Sigmoid colon (tissue), 7 donors: Measurements from ENCODE around the gene ALKBH5. TPM values are rescaled to one million over a fixed set of nuclear protein-coding genes. Genes with fewer than 3 reads are reported as not detected.
"Not testable (repeated sequence)": the region's sequence is repeated elsewhere in the genome, so short reads cannot be mapped to it uniquely, and the experiment has no call there.

Source experiments
- DNase-seq: peaks from one replicate; pipeline ENCODE4 v3.0.0-alpha.2; 2019
- H3K27ac ChIP-seq, 4 donors: fragments of 200-600 bp; sonication (generic); one replicate each; pipeline ENCODE4 v1.5.1; 2016 to 2019; ENCODE audit warnings: mild to moderate bottlenecking in 1 of 4
- H3K27me3 ChIP-seq, 3 donors: fragments of 200-600 bp; sonication (generic); one replicate each; pipeline ENCODE4 v1.5.1; 2019; ENCODE audit warnings: mild to moderate bottlenecking in 1 of 3
- H3K36me3 ChIP-seq, 4 donors: fragments of 200-600 bp; sonication (generic); one replicate each; pipeline ENCODE4 v1.5.1; 2016 to 2019
- H3K4me1 ChIP-seq, 4 donors: fragments of 200-600 bp; sonication (generic); one replicate each; pipeline ENCODE4 v1.5.1; 2017 to 2019
- H3K4me3 ChIP-seq, 4 donors: fragments of 200-600 bp; sonication (generic); one replicate each; pipeline ENCODE4 v1.5.1; 2017 to 2019; ENCODE audit warnings: mild to moderate bottlenecking in 2 of 4, moderate library complexity in 1 of 4
- H3K9me3 ChIP-seq, 4 donors: fragments of 200-600 bp in 3 of 4; sonication (generic) in 3 of 4; one replicate each; pipeline versions ENCODE4 v1.5.1 to v1.6.1; 2013 to 2019
- EP300 ChIP-seq, 4 donors: sonication (generic); formaldehyde crosslinking; IDR thresholded peaks; one replicate each; pipeline ENCODE4 v1.6.1; 2017; ENCODE audit warnings: antibody characterized with exemption in 4 of 4
- POLR2A ChIP-seq, 2 donors: fragments of 450-650 bp; IDR thresholded peaks; one replicate each; pipeline ENCODE4 v1.6.1; 2016; ENCODE audit warnings: antibody characterized with exemption in 2 of 2, mild to moderate bottlenecking in 2 of 2, moderate library complexity in 2 of 2
- POLR2AphosphoS5 ChIP-seq, 4 donors: sonication (generic); formaldehyde crosslinking; IDR thresholded peaks; one replicate each; pipeline ENCODE4 v1.6.1; 2017; ENCODE audit warnings: antibody characterized with exemption in 4 of 4
- WGBS, 2 donors: extraction: QIAGEN DNeasy Blood & Tissue Kit; methylation state at CpG; one replicate each; pipeline ENCODE4 v1.1.7; 2013; 5-methylcytosine and 5-hydroxymethylcytosine counted together
- intact Hi-C: fragments of 100-400 bp; cut with DNase I; formaldehyde crosslinking; loops from one replicate; pipeline ENCODE4 v1.15.1; 2023
- polyA plus RNA-seq, 3 donors: library from polyadenylated mRNA; stranded (reverse); fragments of 200-250 nt; gene quantifications; one replicate each; pipeline ENCODE4 v1.2.3, GENCODE V29; 2013
- total RNA-seq, 4 donors: library from RNA; depleted of rRNA; stranded (reverse); fragments of >200 nt; gene quantifications; one replicate each; pipeline ENCODE4 v1.1.0, GENCODE V29; 2016
- TF ChIP-seq, protein P1 (sequence below), 4 experiments: fragments of 450-650 bp in 3 of 4; fragments of 200-600 bp in 1 of 4; IDR thresholded peaks; one replicate each; pipeline ENCODE4 v1.5.1; 2016 to 2019; ENCODE audit warnings: antibody characterized with exemption in 4 of 4, mild to moderate bottlenecking in 3 of 4, moderate library complexity in 2 of 4
- donor health status: healthy with polysubstance abuse.
- donor health status: Bipolar disorder and iron deficiency.
- donor health status: healthy.

ALKBH5 gene
- total and polyA plus RNA-seq, 7 donors: 36.6 to 109 (median 100) TPM

GRCh38 chr17:18206962-18207361 is 23.3 kb downstream of the ALKBH5 start:
- peaks cover 0 to 18% (median 13%) of the 10 kb centered on the region in 4 donors for H3K4me1 ChIP-seq
- TF ChIP-seq POLR2A (IDR thresholded peaks at IDR 0.05): no peak
- TF ChIP-seq, protein P1, sequence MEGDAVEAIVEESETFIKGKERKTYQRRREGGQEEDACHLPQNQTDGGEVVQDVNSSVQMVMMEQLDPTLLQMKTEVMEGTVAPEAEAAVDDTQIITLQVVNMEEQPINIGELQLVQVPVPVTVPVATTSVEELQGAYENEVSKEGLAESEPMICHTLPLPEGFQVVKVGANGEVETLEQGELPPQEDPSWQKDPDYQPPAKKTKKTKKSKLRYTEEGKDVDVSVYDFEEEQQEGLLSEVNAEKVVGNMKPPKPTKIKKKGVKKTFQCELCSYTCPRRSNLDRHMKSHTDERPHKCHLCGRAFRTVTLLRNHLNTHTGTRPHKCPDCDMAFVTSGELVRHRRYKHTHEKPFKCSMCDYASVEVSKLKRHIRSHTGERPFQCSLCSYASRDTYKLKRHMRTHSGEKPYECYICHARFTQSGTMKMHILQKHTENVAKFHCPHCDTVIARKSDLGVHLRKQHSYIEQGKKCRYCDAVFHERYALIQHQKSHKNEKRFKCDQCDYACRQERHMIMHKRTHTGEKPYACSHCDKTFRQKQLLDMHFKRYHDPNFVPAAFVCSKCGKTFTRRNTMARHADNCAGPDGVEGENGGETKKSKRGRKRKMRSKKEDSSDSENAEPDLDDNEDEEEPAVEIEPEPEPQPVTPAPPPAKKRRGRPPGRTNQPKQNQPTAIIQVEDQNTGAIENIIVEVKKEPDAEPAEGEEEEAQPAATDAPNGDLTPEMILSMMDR (IDR thresholded peaks at IDR 0.05): no peak
- H3K27ac ChIP-seq: no peak overlapping the region
- DNase-seq: no peak
- intact Hi-C loops: no loop called here
- H3K4me3 ChIP-seq: no peak overlapping the region
- peaks cover 5 to 89% (median 40%) of the 10 kb centered on the region in 4 donors for H3K36me3 ChIP-seq
- no peaks in the 10 kb centered on the region for H3K9me3 ChIP-seq
- no peaks in the 10 kb centered on the region for H3K27me3 ChIP-seq

- Histone ChIP-seq H3K27me3 (no peaks in the 10 kb centered on the region), H3K9me3 (no peaks in the 10 kb centered on the region), H3K36me3 (peaks cover 5 to 79% (median 40%) of the 10 kb centered on the region in 4 donors), H3K4me1 (peaks cover 0 to 18% (median 13%) of the 10 kb centered on the region in 4 donors), H3K4me3 (no peak overlapping the region), H3K27ac (no peak overlapping the region)
- 93 to 94% methylated on average over 19 of the region's 19 CpGs for WGBS, 2 donors
- no peak for DNase-seq
- intact Hi-C loops: no loop called here
- TF ChIP-seq EP300 (IDR thresholded peaks at IDR 0.05): no peak
- TF ChIP-seq, protein P1 (IDR thresholded peaks at IDR 0.05): no peak
- TF ChIP-seq POLR2AphosphoS5 (IDR thresholded peaks at IDR 0.05): no peak
- no peak for TF ChIP-seq POLR2A (IDR thresholded peaks at IDR 0.05)
These were observed 24.5 kb downstream of the ALKBH5 start for GRCh38 chr17:18208092-18208491.

DNA sequence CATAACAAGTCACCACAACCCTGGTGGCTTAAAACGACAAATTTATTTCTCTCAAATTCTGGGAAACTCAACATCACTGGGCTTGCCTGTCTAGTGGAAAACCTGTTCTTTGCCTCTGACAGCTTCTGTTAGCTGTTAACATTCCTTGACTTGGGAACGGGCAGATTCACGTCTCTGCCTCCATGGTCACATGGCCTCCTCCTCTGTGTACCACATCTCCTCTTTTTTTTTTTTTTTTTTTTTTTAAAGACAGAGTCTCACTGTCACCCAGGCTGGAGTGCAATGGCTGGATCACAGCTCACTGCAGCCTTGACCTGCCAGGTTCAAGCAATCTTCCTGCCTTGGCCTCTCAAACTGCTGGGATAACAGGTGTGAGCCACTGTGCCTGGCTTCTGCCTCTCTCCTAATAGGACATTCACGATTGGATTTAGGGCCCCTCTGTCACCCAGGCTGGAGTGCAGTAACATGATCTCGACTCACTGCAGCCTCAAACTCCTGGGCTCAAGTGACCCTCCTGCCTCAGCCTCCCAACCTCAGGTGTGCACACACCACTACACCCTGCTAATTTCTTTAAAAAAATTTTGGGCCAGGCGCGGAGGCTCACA is 30.1 kb downstream of the ALKBH5 start:
- no peaks in the 10 kb centered on the region for H3K4me1 ChIP-seq
- H3K27me3 ChIP-seq: no peaks in the 10 kb centered on the region
- intact Hi-C loops: no loop called here
- H3K36me3 ChIP-seq: peaks cover 0 to 26% (median 17%) of the 10 kb centered on the region in 4 donors
- TF ChIP-seq, protein P1 (IDR thresholded peaks at IDR 0.05): no peak
- TF ChIP-seq POLR2AphosphoS5 (IDR thresholded peaks at IDR 0.05) (no peak), EP300 (IDR thresholded peaks at IDR 0.05) (no peak), POLR2A (IDR thresholded peaks at IDR 0.05) (no peak)
- WGBS, 2 donors: 67 to 79% methylated on average over 7 of the region's 7 CpGs
- no peak overlapping the region for H3K4me3 ChIP-seq
- DNase-seq: no peak
- H3K27ac ChIP-seq: no peak overlapping the region
- no peaks in the 10 kb centered on the region for H3K9me3 ChIP-seq

- H3K4me1 ChIP-seq, H3K27me3 ChIP-seq, H3K9me3 ChIP-seq, H3K27ac ChIP-seq, H3K4me3 ChIP-seq, DNase-seq, H3K36me3 ChIP-seq: not testable (repeated sequence)
- intact Hi-C loops: loop anchor here (5.0 kb wide), 1 partner anchor 75 kb away; no protein-coding TSS in a partner anchor
- WGBS, 2 donors: 83 to 92% methylated on average over 11 of the region's 11 CpGs
These were observed 33.3 kb downstream of the ALKBH5 start for GRCh38 chr17:18216906-18217305.

- Histone ChIP-seq H3K27me3 (no peaks in the 10 kb centered on the region), H3K4me1 (peaks cover 0 to 5% (median 0%) of the 10 kb centered on the region in 4 donors), H3K27ac (no peak overlapping the region), H3K9me3 (no peaks in the 10 kb centered on the region), H3K4me3 (no peak overlapping the region), H3K36me3 (no peaks in the 10 kb centered on the region)
- 4 to 10% methylated on average over 6 of the region's 6 CpGs for WGBS, 2 donors
- peak; percentile 87 for DNase-seq
- no peak for TF ChIP-seq POLR2AphosphoS5 (IDR thresholded peaks at IDR 0.05)
- TF ChIP-seq POLR2A (IDR thresholded peaks at IDR 0.05): no peak
- TF ChIP-seq, protein P1 (IDR thresholded peaks at IDR 0.05): peak; percentile 50 to 96 (median 80)
- TF ChIP-seq EP300 (IDR thresholded peaks at IDR 0.05): no peak
- intact Hi-C loops: loop anchor here (5.0 kb wide), 1 partner anchor 75 kb away; no protein-coding TSS in a partner anchor
These were observed 33.9 kb downstream of the ALKBH5 start for GRCh38 chr17:18217412-18218015.
